Measurements from ENCODE around the gene PGA4.

- TF ChIP-seq, protein P1, sequence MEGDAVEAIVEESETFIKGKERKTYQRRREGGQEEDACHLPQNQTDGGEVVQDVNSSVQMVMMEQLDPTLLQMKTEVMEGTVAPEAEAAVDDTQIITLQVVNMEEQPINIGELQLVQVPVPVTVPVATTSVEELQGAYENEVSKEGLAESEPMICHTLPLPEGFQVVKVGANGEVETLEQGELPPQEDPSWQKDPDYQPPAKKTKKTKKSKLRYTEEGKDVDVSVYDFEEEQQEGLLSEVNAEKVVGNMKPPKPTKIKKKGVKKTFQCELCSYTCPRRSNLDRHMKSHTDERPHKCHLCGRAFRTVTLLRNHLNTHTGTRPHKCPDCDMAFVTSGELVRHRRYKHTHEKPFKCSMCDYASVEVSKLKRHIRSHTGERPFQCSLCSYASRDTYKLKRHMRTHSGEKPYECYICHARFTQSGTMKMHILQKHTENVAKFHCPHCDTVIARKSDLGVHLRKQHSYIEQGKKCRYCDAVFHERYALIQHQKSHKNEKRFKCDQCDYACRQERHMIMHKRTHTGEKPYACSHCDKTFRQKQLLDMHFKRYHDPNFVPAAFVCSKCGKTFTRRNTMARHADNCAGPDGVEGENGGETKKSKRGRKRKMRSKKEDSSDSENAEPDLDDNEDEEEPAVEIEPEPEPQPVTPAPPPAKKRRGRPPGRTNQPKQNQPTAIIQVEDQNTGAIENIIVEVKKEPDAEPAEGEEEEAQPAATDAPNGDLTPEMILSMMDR (IDR thresholded peaks at IDR 0.05), result no peak
- no peak for TF ChIP-seq POLR2A (IDR thresholded peaks at IDR 0.05)
These were observed 36.4 kb downstream of the PGA4 start for GRCh38 chr11:61258546-61258945.
